Glomerular endothelial cell (primary cell): ENCODE measurements around the gene IER3IP1. TPM values are rescaled to one million over a fixed set of nuclear protein-coding genes. Genes with fewer than 3 reads are reported as not detected.
"Not testable (repeated sequence)": the region's sequence is repeated elsewhere in the genome, so short reads cannot be mapped to it uniquely, and the experiment has no call there.

Experiments
- DNase-seq: peaks from one replicate; pipeline ENCODE4 v3.0.0-alpha.2; 2011; ENCODE audit warnings: low read depth, low spot score; ENCODE audit errors: extremely low read depth
- total RNA-seq: library from RNA; depleted of rRNA; stranded (reverse); fragments of >200 nt; gene quantifications from 2 replicates; pipeline ENCODE4 v1.2.3, GENCODE V29; 2015

Gene IER3IP1
- 15.9 and 18.3 TPM in 2 replicates for total RNA-seq

GRCh38 chr18:47175898-47176575, at the start of gene IER3IP1:
Gene IER3IP1 (minus strand): TSS chr18:47176364. CDS start chr18:47176277, 87 bp downstream.
- DNase-seq = peak; percentile 52

GRCh38 chr18:47215554-47216138, 39.5 kb upstream of the IER3IP1 start:
- no peak for DNase-seq

- no peak for DNase-seq
These were observed 33.0 kb upstream of the IER3IP1 start for GRCh38 chr18:47209171-47209570.

GRCh38 chr18:47206945-47207637, 30.9 kb upstream of the IER3IP1 start:
- DNase-seq = no peak

- DNase-seq = peak; percentile 34
These were observed 28.9 kb upstream of the IER3IP1 start for GRCh38 chr18:47204908-47205522.

- DNase-seq = no peak
These were observed 27.7 kb upstream of the IER3IP1 start for GRCh38 chr18:47203626-47204464.

GRCh38 chr18:47195961-47196360, 19.8 kb upstream of the IER3IP1 start:
- not testable (repeated sequence) for DNase-seq

GRCh38 chr18:47191961-47192360, 15.8 kb upstream of the IER3IP1 start:
- DNase-seq = no peak

- DNase-seq = no peak
These were observed 11.6 kb upstream of the IER3IP1 start for GRCh38 chr18:47187721-47188120.

GRCh38 chr18:47184419-47185050, 8.4 kb upstream of the IER3IP1 start:
- DNase-seq = no peak

GRCh38 chr18:47182156-47182555, 6.0 kb upstream of the IER3IP1 start:
- DNase-seq = not testable (repeated sequence)

GRCh38 chr18:47180765-47181164, 4.6 kb upstream of the IER3IP1 start:
- DNase-seq = no peak

- DNase-seq = no peak
These were observed 3.4 kb upstream of the IER3IP1 start for GRCh38 chr18:47179520-47179919.

- DNase-seq = no peak
These were observed 774 bp downstream of the IER3IP1 start for GRCh38 chr18:47175283-47175897.

- no peak for DNase-seq
These were observed 1.5 kb downstream of the IER3IP1 start for GRCh38 chr18:47174545-47175116.

GRCh38 chr18:47172476-47172875, 3.7 kb downstream of the IER3IP1 start:
- no peak for DNase-seq

GRCh38 chr18:47168913-47169312, 7.3 kb downstream of the IER3IP1 start:
- DNase-seq = no peak

GRCh38 chr18:47168509-47168908, 7.7 kb downstream of the IER3IP1 start:
- no peak for DNase-seq

- no peak for DNase-seq
These were observed 9.9 kb downstream of the IER3IP1 start for GRCh38 chr18:47166294-47166693.
